NCI-H345 treated with DMSO at 0.1 percent for 48 hours (cell line): ENCODE results near the gene PBXIP1.

Experiments
- DNase-seq: peaks from one replicate; lab custom pipeline; 2025; ENCODE audit not compliant: unreplicated experiment; lab: John Stamatoyannopoulos, UW

PBXIP1 gene

DNA sequence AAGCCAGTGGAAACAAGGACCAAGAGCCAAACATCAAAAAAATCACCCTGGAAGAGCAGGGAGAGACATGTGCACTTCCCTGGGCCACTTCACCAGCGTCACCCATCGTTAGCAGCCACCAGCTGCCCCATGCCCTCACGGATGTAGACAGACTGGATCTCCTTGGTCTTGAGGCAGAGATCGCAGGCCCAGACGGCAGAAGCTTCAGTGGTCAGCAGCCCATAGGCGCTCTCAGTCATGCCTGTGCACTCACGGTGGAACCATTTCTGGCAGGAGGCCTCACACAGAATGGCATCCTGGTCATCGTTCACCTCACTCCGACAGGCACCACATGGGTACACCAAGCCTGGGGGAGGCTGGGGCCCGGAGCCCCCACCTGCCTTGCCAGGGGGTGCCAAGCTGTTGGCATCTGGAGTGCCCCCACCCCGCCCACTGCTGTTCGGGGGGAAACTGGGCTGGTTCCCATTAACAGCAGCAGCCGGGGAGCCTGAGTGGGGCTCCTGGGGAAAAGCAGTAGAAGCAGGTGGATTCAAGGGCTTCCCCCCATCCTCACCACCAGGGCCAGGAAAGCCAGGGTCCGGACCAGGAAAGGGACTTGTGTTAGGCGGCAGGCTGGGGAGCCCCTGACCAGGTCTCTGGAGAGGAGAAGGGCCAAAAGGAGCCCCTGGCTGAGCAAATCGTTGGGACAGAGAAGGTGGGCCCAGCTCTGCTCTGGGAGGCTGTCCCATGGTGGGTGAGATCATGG lies 3.0 kb upstream of the PBXIP1 start:
- no peak for DNase-seq

DNA sequence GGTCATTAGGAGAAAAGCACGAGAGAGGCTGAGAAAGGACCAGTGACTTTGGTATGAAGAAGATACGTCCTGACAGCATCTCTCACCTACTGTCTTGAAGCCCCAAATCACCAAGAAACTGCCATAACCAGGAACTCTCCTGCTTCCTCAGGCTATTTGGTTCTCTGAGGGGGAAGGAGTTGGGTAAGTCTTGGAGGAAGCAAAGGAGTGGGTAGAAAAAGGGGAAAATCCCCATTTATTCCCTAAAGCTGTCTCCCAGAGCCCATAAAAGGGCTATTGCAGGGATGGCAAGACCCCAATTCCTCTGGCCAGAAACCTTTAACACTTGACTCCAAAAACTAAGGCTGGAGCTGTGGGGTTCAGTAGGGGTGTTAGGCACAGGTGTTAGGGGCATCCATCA lies 2.1 kb upstream of the PBXIP1 start:
- DNase-seq: no peak

DNA sequence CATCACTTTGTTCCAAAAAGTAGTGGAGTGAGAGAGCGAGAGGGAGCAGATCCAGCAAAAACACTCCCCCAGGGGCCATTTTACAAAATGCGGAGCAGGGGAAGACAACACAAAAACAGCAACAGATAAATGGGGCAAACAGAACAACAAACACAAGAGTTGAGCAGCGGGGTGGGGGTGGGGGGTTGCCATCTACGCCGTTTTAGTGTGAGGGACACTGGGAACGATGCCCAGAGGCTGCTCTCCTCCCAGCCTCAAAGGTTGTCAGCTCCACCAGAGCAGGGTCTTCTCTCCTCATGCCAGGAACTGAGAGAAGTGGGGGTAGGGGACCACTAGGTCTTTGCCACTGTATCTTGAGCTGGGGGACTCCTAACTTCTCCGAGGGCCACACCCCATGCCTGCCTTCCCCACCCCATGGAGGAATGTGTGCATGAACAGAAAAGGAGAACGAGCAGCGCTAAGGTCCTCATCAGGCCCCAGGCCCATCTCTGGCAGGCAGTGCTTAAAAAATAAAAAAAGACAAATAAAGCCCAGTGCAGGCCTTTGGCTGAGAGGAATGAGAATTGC lies 1.3 kb upstream of the PBXIP1 start:
- DNase-seq: no peak

DNA sequence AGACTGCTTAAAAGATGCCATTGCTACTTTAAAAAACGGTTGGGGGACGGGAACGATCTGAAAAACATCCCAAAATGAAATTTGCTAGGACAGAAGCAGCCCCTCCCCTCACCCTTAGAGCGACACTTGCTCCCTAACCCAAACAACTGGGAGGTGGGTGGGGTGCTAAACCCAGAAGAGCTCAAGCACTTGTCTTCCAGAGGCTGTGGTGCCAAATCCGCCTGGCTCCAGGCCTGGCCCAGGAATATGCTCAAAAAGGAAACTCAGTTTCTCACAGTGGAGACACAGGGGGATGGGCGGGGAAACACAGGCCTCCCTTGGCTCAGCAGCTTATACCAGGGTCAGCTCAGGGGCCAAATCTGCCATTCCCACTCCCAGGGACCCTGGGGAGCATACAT lies 644 bp upstream of the PBXIP1 start:
- DNase-seq: no peak

DNA sequence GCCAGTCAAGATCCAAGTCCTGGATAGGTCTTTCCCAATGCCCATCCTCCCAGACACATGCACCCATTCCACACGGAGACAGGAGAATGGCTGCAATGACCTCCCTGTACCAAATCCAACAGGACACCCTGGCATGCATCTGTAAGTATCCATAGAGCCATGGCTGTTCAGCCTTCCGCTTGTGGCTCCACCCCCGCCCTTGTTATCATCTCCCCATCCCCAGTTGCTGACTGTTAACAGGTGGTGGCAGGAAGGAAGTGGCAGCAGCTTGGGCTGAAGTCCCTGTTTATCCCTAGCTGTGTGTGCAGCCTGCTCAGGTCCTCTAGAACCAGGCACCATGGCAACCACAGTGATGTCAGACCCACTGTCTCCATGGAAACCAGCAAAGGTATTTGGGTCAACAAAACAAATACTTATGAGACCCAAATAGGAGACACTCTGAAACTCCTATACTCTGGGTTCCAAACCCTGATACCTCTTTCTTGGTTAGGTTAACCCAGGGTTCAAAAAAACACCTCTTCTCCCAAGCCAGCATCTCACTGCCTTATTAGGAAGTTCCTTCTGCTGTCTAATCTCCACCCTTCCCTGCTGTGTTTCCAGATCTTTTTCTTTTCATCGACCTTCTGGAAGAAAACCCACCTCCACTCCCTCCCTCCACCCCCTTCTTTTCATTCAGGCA lies 721 bp downstream of the PBXIP1 start:
- DNase-seq: peak; percentile 37

DNA sequence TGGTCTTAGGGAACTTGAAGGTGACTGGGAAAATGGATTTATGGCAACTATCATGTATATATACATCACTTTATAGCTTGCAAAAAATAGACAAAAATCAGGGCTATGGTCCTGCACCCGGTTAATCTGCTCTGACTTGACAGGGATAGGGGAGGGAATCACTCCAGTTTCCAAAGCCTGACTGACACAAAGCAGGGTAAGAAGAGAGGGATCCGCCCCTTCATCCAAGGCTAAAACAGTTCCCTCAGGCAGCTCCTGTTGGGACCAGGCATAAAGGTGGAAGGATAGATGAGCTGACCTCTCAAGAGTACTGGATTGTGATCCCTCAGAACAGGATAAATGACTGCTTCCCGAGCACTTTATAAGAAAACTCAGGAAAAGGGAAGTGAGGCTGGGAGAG lies 1.4 kb downstream of the PBXIP1 start:
- no peak for DNase-seq

DNA sequence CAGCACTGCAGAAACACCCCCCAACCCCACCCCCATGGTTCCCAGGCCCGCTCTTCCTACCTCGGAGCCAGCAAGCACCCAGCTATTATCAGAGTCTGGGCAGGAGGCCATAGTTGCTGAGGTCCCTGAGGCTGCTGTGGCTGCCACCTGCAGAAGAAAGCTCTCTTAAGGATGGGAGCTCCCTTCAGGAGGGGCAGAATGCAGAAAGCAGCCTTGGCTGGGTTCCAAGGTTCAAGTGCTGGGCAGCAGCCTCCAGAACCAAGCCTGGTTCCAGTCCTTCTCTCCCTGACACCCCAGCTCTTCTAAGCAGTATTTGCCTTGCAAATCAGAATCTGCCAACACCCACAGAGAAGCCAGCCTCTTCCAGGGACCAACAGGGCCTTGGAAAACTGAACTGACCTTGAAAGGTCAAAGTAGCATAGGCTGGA lies 2.3 kb downstream of the PBXIP1 start:
- no peak for DNase-seq

DNA sequence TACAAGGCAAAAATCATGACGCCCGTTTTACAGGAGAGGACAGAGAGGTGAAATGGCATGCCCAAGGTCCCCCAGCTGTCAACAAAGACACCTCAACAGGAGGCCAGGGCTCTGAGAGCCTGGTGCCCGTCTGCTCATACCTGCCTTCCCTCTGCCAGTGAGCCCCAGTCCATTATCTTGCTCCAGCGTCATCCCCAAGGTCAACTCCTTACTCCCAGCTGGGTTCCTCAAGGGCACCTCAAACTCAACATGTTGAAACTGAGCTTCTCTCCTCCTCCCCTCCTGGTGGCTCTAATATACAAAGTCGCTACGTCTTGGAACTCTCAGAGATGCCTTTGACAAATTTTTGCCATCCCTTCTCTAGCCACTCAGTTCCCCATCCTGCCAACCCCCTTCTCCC lies 3.2 kb downstream of the PBXIP1 start:
- DNase-seq: no peak

DNA sequence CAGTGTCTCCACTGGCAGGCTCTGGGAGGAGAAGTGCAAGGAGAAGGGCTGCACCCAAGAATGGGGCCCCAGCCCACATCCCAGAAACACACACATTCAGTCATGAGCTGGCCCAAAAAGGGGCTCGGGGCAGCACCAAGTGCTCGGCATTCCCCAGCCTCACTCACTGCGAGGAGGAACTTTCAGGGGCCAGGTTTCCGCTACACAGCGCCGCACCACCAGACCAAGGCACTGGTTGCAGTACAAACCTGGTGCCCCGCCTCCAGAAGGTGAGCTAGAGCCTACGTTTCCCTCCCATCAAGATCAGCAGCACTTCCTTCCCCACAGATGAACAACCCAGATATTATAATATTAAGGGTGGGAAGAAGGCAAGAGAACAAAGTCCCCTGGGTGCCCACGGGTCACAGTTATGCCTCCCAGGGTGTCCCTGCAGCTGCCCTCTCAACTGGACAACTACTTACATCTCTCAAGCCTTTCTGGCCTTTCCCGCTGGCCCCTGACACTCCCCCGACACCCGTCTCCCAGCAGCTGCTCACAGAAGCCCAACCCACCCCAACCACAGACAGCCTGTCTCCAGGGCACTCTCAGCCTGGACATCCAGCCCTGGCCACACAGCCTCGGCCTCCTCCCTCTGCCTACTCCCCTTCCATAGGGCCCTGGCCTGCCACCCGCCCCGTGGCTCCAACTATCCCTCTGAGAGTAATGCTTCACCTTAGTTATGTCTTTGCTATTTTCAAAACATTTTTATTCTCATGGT lies 3.8 kb downstream of the PBXIP1 start:
- no peak for DNase-seq

DNA sequence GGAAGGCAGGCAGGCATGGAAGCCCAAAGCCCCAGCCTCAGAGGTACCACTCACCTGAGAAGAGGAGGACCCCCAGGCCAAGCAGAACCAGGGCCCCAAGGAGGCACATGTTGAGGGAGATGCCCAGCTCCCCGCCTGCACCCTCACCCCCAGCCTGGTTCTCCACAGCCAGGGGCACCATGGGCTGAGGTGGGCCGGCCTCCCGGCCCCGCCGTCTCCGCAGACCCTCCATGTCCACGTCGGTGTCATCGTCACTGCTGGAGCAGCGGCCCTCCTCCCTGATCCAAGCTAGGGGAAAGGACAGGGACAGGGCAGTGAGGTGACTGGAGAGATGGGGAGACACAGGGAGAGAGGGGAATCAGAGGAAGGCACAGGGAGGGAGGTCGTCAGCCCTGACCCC lies 7.8 kb downstream of the PBXIP1 start:
- no peak for DNase-seq

DNA sequence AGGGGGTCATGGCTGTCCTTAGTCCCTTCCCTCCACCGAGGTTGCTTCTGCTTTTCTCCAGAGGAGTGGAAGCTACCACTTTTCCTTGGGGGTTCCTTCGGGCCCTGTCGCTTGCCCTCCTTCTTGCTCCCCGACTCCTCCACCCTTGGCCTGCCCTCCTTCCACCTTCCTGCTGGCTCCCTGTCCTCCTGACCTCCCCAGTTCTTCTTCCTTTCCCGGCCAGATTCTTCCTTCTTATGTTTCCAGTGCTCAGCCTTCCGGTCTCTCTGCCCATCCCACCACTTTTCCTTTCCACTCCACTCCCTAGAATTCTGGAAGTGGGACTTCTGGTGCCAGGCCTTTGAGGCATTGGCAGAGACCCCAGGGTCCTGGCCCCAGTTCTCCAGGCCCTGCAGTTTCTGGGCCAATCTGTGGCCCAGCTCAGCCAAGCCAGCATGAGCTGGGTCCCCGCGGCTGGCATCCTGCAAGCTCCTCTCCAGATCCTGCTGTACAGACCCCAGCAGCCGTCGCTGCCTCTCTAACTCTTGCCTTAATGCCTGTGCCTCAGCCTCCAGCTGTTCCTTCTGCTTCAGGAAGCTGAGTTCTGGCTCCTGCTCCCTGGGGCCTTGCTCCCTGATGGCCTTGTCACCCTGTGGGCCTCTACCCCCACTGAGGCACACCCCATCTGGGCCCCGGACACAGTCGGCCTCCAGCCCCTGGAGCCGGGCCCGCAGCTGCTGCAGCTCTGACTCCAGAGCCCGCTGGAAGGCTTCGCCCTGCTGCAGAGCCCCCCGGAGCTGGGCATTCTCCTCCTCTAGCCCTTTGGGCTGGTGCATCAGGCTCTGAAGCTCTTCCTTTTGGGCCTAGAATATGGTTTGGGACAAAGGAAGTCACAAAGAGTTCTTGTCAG lies 9.7 kb downstream of the PBXIP1 start:
- DNase-seq: no peak

DNA sequence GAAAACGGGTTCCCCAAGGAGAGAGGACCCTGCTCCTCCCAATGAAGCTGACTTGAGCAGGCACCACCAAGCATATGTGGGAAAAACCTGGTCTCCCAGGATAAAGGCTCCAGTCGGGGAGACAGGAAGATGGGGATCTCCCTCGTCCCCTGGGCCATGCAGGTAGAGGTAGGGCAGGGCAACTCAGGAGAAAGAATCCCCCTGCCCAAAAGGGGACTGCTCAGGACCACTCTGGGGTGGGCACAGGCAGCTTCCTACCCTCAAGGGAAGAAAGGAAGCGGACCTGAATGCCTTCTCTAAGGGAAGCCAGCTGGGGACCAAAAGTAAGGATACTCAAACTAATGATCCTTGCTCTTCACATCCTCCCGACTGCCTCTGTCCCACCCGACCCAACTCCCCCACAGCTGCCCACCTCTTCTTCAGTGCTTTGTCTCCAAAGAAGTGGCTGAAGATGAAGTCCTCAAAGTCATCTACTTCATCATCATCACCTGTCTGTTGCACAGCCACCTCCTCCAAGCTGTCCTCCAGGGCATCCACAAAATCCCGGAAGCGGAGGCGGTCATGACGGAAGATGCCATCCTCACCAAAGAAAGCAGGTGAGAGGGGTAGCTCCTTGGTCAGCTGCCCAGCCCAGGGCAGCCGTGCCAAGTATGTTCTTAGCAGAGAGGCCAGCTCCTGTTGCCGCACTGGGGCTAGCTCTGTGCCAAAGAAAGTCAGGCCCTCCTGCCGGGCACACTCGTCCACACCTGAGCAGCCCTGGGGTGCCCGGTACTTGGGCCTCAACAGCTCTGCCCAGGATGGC lies 10.5 kb downstream of the PBXIP1 start:
- DNase-seq: no peak

DNA sequence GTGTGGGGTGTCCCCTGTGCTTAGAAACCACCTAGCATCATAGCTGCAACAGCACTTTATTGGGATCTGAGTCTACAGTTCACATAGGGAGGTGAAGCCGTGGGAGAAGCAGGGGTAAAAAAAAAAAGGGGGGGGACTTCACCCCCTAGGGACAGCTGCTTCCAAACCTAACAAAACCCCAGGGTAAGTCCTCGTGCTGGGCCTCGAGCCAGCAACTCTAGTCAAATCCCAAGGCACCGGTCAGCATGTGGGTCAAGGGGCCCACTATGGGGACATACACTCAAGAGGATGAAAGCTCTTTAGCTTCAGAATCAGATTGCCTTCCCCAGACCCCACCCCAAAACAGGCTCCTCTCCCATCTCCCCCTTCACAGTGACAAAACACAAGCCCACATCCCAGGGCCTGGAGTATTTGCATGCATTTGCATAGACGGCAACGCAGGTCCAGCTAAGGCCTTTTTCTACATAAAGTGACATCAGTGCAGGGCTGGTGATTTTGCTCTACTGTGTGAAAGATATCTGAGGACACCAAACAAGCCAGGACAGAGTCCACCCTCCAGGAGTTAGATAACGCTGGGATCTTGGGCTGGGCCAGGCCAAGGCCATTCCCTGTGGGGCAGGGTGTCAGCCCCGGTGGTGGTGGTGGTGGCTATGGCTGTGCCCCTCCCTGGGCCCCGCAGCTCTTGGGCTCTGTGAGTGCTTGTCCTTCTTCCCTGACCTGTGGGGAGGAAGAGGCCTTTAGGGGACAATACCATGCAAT lies 11.3 kb downstream of the PBXIP1 start:
- DNase-seq: no peak

DNA sequence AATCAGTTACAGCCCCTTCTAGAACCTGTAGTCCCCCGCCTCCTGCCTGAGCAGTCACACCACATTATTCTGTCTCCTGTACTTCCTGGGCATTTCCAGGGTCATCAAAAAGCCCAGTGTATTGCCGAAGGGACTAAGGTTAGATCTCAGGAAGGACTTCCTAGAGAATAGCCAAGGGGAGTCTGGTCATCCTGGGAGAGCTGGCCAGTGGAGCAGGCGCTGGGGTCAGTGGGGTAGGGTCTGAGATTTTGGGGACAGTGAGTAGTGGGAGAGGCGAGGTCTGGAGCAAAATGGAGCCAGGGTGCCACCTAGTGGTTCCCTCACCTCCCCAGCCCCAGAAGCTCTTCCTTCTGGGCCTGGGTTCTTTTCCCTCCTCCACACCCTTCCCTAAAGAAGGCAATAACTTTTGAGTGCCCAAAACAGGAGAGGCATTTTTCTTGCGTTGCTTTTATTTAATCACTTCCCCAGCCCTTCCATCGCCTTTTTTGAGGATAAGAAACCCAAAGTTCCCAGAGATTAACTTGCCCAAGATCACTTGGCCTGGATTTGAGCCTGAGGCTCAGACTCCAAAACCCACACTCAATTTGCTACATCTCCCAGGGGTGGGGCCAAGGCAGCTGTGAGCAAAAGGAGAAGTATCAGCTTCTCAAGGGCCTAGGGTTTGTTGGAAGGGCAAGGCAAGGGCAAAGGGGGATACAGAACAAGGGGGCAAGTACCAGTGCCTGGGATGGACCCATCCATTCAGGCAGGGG lies 12.1 kb downstream of the PBXIP1 start:
- peak; percentile 58 for DNase-seq

DNA sequence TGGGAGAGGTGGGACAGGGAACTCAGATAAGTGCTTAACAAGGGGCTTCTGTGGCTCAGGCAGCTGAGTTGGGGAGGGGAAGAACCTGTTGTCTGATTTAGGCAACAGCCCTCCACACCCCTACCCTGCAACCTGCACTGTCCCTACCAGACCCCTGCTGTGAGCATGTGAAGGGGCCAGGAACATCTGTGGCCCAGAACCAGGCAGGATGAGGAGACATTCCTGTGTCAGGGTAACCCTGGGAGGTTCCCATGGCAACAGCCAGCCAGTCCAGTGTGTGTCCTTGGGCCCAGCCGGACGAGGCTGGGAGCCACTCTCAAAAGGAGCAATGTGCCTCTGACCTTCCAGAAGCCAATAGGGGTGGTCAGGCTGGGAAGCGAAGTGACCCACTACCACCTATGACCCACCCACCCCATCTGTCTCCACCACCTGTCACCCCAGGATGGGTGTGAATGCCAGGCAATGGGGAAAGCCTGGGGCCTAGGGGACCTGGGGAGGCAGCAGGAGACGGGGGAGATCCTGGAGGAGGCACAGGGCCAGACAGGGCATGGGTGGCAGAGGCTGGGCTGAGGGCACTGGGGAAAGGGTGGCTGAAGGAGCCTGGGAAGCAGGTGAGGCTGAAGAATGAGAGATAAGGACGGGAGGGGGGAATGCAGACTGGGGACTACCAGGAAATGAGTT lies 14.4 kb downstream of the PBXIP1 start:
- no peak for DNase-seq

DNA sequence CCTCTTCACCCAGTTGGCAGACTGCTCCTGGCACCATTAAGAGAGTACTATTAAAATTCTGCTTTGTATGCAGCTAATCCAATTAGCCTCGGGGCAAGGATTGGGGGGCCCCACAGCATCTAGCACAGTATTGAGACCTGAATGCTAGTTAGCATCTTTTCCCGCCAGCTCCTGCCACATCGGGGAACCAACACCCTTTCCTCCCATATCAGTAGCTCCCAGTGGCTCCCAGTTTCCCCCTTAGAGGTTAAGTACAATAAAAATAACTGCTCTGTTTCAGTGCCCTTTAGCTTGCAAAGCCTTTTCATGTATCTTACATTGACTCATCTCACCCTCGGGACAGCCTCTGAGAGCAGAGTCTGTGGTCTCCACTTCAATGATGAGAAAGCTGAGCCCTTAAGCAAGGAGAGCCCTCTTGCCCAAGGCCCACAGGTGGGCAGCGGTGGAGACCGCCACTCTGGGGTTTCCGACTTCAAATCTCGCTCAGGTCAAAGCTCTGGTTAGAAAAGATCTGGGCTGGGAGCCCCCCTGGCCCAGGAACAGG lies 15.2 kb downstream of the PBXIP1 start:
- no peak for DNase-seq

DNA sequence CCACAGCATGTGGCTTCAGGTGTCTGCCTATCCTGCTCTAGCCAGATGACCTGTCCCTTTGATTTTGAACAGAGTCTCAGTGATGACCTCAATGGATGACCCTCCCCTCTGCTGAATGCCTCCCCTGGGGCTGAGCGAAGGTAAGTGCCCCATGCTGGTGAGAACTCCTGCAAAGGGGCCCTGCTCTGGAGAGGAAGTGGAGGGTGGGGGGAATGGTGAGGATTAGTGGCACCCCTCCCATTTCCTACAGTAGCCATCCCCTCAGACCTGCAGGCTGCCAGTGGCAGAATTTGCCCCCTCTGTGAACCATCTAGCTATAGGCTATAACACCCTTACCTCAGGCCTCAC lies 15.7 kb downstream of the PBXIP1 start:
- no peak for DNase-seq
